Epithelial cell of proximal tubule (primary cell): ENCODE measurements around the gene ZDHHC14. TPM values are rescaled to one million over a fixed set of nuclear protein-coding genes. Genes with fewer than 3 reads are reported as not detected.
A peak's percentile ranks its signal among the peaks of the same experiment; 100 is the strongest.

Experiments
- DNase-seq: peaks from one replicate; pipeline ENCODE4 v3.0.0-alpha.2; 2011; ENCODE audit warnings: low read depth
- H3K4me3 ChIP-seq: 2 replicates; pipeline ENCODE4 v1.5.1; 2011; ENCODE audit warnings: low read depth, mild to moderate bottlenecking, low read length
- total RNA-seq: library from RNA; depleted of rRNA; stranded (reverse); fragments of >200 nt; gene quantifications from 2 replicates; pipeline ENCODE4 v1.2.3, GENCODE V29; 2015
- TF ChIP-seq, protein P1 (sequence below): conservative IDR thresholded peaks from 2 replicates; pipeline ENCODE4 v1.5.1; 2012; ENCODE audit warnings: low read depth, mild to moderate bottlenecking, low read length

Gene ZDHHC14
- total RNA-seq, 1 donor from 2014 or later = 21.4 TPM

DNA sequence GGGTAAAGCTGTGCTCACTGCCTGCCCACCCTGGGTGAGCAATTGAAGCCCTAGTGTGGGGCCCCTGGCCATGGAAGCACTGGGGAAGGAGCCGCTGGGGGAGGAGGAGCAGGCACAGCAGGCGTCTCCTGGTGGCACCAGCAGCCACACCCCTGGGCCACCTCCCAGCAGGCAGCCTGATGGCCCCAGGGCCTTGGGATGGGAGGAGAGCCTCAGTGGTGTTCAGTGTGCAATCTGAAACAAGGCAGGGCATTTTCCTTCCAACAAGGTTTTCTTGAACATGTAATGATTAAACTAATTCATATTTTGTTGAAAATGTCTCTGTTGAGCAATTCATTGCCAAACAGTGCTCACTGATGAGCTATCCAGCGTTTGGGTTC is 151.0 kb downstream of the ZDHHC14 start:
- TF ChIP-seq, protein P1, sequence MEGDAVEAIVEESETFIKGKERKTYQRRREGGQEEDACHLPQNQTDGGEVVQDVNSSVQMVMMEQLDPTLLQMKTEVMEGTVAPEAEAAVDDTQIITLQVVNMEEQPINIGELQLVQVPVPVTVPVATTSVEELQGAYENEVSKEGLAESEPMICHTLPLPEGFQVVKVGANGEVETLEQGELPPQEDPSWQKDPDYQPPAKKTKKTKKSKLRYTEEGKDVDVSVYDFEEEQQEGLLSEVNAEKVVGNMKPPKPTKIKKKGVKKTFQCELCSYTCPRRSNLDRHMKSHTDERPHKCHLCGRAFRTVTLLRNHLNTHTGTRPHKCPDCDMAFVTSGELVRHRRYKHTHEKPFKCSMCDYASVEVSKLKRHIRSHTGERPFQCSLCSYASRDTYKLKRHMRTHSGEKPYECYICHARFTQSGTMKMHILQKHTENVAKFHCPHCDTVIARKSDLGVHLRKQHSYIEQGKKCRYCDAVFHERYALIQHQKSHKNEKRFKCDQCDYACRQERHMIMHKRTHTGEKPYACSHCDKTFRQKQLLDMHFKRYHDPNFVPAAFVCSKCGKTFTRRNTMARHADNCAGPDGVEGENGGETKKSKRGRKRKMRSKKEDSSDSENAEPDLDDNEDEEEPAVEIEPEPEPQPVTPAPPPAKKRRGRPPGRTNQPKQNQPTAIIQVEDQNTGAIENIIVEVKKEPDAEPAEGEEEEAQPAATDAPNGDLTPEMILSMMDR = no peak
- no peak for DNase-seq
- H3K4me3 ChIP-seq = no peak overlapping the region

DNA sequence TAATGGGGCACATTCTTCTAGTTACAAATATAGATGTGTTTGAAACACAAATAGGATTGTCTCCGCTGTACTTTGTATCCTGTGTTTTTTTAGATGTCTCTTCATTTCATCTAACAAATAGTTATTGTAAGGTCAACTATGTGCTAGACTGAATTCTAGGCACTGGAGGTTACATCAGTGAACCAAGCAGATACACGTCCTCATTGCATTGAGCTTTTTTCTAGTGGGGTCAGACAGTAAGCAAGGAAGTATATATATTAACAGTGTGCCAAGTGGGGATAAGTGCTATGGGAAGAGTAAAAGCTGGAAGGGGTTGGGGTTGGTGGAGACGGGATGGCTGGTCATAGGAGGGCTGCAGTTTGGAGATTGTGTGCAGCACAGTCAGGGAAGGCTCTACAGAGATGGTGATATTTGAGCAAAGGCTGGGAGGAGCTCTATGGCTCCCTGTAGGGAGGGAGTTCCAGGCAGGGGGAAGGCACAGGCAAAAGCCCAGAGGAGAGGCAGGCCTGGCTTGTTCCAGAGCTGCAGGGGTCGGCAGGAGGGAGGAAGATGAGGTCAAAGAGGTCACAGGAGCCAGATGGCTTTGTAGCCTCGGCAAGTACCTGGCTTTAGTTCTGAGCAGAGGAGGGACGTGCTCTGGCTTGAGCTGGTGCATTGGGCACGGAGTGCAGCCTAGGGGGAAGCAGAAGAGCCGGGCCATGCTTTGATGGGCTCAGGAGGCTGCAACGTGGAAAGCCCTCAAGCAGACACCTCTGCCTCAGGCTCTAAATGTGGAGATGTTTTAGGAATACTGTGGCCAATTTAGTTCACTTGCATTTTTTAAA is 152.3 kb downstream of the ZDHHC14 start:
- DNase-seq = no peak
- TF ChIP-seq, protein P1 = no peak
- H3K4me3 ChIP-seq = no peak overlapping the region

- no peak for DNase-seq
- TF ChIP-seq, protein P1 = no peak
- H3K4me3 ChIP-seq = no peak overlapping the region
Measured at GRCh38 chr6:157534134-157534871, 153.3 kb downstream of the ZDHHC14 start.

DNA sequence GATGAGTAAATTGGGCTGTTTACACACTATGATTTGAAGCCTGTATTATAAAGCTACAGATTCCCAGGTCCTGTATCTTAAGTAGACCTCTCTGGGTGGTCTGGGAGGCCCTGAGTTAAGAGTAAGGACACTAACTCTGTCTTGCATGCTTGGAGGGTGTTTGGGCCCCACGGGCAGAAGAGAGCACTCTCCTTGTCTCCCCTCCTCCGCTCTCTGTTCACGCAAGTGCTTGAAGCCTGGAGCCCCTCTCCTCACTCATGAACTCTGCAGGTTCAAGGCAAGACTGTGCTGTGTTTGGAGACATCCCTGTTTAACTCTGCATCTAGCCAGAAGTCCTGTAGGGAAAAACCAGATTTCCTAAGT is 154.0 kb downstream of the ZDHHC14 start:
- no peak overlapping the region for H3K4me3 ChIP-seq
- no peak for DNase-seq
- TF ChIP-seq, protein P1 = no peak

- H3K4me3 ChIP-seq = peak overlapping the region; percentile 7
Measured at GRCh38 chr6:157535340-157536222, 154.6 kb downstream of the ZDHHC14 start.

DNA sequence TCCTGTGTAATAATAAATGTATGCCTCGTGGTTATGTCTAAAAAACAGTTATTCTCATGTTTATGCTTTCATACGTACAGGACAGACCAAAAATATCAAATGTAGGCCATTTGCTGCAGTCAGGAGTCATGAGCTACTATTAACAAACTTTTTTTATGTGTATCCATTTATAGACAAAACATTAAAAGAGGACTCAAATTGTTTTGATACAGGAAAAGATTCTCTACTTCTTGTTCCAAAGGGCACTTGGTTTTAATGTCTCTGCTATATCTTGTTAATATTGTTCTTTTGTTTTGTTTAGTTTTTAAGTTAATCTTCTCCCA is 155.2 kb downstream of the ZDHHC14 start:
- no peak for DNase-seq
- no peak overlapping the region for H3K4me3 ChIP-seq
- TF ChIP-seq, protein P1 = no peak

More at GRCh38 chr6:157535340-157536222, 154.6 kb downstream of the ZDHHC14 start:
- DNase-seq = peak; percentile 87
- TF ChIP-seq, protein P1 = no peak
